HUES6 (cell line): Measurements from ENCODE around the gene VWA8.

Experiments
- H3K27ac ChIP-seq: 2 replicates; pipeline ENCODE4 v1.7.0; 2013; ENCODE audit warnings: low read depth, mild to moderate bottlenecking, low read length, inconsistent platforms
- H3K27me3 ChIP-seq: 2 replicates; pipeline ENCODE4 v1.6.1; 2013; ENCODE audit warnings: low read length; ENCODE audit not compliant: control insufficient read depth, insufficient read depth
- H3K36me3 ChIP-seq: 2 replicates; pipeline ENCODE4 v1.6.1; 2013; ENCODE audit warnings: low read length; ENCODE audit not compliant: control insufficient read depth, insufficient read depth
- H3K4me1 ChIP-seq: 2 replicates; pipeline ENCODE4 v1.6.1; 2013; ENCODE audit warnings: low read length; ENCODE audit not compliant: control insufficient read depth, insufficient read depth
- H3K4me3 ChIP-seq: 2 replicates; pipeline ENCODE4 v1.5.1; 2013; ENCODE audit warnings: low read depth, low read length
- H3K9ac ChIP-seq: one replicate; pipeline ENCODE4 v1.6.1; 2013; ENCODE audit warnings: mild to moderate bottlenecking, low read length
- H3K9me3 ChIP-seq: 2 replicates; pipeline ENCODE4 v1.6.1; 2013; ENCODE audit warnings: low read depth, low read length; ENCODE audit not compliant: control insufficient read depth, insufficient read depth

Gene VWA8

DNA sequence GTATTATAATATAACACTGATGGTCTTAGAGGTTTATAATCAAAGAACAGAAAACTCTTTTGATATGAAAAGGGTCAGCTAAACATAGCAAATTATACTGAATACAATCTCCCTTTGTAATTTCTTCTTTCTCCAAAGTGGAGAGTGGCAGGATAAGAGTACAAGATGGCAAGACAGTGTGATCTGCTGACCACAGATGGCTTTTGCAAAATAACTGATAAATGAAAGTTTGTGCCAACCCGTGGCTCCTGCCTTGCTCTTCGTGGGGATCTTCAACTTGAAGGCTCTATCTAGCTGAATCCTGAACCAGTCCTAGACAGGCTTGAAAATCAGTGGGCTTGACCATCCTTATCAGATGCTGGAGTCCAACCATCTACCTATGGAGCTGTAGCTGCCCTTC, 185.7 kb downstream of the VWA8 start:
- Histone ChIP-seq H3K9ac (no peak overlapping the region), H3K4me3 (no peak overlapping the region), H3K9me3 (no peaks in the 10 kb centered on the region), H3K27ac (no peak overlapping the region), H3K4me1 (no peaks in the 10 kb centered on the region), H3K36me3 (no peaks in the 10 kb centered on the region), H3K27me3 (no peaks in the 10 kb centered on the region)

DNA sequence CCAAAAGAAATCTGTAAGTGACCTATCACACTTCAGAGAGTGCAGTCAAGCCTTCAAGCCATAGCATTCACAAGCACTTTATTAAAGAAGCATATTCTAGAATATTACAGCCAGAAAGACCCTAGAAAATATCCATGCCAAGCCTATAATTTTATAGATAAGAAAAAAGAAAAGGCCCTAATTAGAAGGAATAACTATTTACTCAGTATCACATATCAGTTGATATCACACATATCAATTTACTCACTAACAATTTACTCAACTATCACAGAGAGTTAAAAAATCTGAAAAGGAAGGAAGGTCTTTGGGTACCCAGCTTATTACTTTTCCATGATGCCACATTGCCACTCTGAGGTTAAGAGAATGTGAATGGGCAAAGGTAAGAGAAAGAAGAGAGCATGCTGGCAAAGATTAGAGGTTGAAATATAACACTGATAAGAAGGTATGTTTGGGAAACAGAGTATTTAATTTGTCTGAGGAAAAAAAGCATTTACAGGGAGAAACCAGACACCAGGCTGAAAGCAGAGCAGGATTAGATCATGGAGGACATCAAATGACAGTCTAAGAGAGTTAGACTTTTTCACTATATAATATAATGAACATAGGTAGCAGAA, 186.2 kb downstream of the VWA8 start:
- Histone ChIP-seq H3K27me3 (no peaks in the 10 kb centered on the region), H3K9me3 (no peaks in the 10 kb centered on the region), H3K4me1 (no peaks in the 10 kb centered on the region), H3K27ac (no peak overlapping the region), H3K9ac (no peak overlapping the region), H3K36me3 (no peaks in the 10 kb centered on the region), H3K4me3 (no peak overlapping the region)

DNA sequence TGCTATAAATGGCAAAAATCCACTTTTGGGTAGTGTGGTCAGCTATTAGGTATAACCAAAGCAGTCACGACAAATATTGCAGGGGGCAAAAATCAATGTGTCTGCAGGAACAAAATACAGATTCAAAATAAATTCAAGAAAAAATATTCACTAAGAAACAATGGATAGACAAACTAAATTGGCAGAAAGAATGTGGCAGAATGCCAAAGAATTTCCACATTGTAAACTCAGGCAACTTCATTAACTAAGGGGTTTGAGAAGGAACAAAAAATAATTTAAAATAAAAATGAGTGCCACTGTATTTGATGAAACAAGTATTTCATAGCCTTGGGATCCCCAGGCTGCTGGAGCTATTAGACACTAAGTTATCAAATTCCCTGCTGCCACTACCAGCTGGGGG, 193.1 kb downstream of the VWA8 start:
- no peaks in the 10 kb centered on the region for H3K4me1 ChIP-seq
- H3K27ac ChIP-seq, result no peak overlapping the region
- H3K9ac ChIP-seq, result no peak overlapping the region
- H3K36me3 ChIP-seq, result no peaks in the 10 kb centered on the region
- no peaks in the 10 kb centered on the region for H3K9me3 ChIP-seq
- no peak overlapping the region for H3K4me3 ChIP-seq
- no peaks in the 10 kb centered on the region for H3K27me3 ChIP-seq

DNA sequence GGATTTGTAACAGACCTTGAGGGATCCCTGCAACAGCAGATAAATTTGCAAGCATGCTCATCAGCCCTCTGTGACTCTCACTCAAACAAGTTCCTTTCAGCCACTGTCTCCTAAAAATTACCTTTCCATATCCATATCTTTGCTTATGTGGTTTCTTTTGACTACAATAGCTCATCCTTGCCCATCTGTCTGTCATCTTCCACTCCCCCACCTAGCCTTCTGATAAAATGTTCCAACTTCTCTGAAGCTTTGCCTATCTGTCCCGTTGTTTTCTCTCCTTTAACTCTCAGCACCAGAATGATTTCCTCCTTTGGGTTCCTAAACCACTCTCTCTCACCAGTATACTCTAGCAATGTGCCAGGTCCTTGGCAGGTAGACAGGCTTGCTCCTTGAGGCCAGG, 194.5 kb downstream of the VWA8 start:
- H3K4me1 ChIP-seq, result no peaks in the 10 kb centered on the region
- no peak overlapping the region for H3K27ac ChIP-seq
- H3K27me3 ChIP-seq, result no peaks in the 10 kb centered on the region
- H3K9me3 ChIP-seq, result no peaks in the 10 kb centered on the region
- no peak overlapping the region for H3K4me3 ChIP-seq
- no peak overlapping the region for H3K9ac ChIP-seq
- no peaks in the 10 kb centered on the region for H3K36me3 ChIP-seq

DNA sequence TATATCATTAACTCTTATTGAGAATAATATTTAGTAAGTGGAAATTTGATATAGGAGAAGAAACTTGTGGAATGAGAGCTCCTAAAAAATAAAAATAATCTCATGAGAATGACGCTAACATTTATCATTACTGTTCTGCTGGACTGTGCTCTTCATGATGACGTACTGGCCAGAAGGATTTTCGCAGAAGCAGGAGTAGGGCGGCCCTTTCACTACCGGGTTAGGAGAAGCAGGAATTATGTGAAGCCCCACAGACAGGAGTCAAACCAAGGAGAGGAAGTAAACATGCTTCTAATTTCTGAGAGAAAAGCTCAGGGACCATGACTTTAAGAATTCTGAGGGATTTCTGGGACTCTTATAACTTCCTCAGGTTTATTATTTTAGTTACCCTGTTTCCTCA, 195.1 kb downstream of the VWA8 start:
- no peaks in the 10 kb centered on the region for H3K36me3 ChIP-seq
- H3K9me3 ChIP-seq, result no peaks in the 10 kb centered on the region
- H3K4me1 ChIP-seq, result no peaks in the 10 kb centered on the region
- H3K9ac ChIP-seq, result no peak overlapping the region
- H3K27me3 ChIP-seq, result no peaks in the 10 kb centered on the region
- no peak overlapping the region for H3K4me3 ChIP-seq
- H3K27ac ChIP-seq, result no peak overlapping the region

GRCh38 chr13:41765020-41765419, 195.9 kb downstream of the VWA8 start:
- no peaks in the 10 kb centered on the region for H3K9me3 ChIP-seq
- H3K27ac ChIP-seq, result no peak overlapping the region
- H3K36me3 ChIP-seq, result no peaks in the 10 kb centered on the region
- H3K4me3 ChIP-seq, result no peak overlapping the region
- no peaks in the 10 kb centered on the region for H3K4me1 ChIP-seq
- no peak overlapping the region for H3K9ac ChIP-seq
- no peaks in the 10 kb centered on the region for H3K27me3 ChIP-seq

GRCh38 chr13:41764558-41764957, 196.4 kb downstream of the VWA8 start:
- no peaks in the 10 kb centered on the region for H3K4me1 ChIP-seq
- H3K4me3 ChIP-seq, result no peak overlapping the region
- H3K27ac ChIP-seq, result no peak overlapping the region
- no peaks in the 10 kb centered on the region for H3K36me3 ChIP-seq
- no peaks in the 10 kb centered on the region for H3K9me3 ChIP-seq
- no peak overlapping the region for H3K9ac ChIP-seq
- no peaks in the 10 kb centered on the region for H3K27me3 ChIP-seq

GRCh38 chr13:41763782-41764181, 197.1 kb downstream of the VWA8 start:
- Histone ChIP-seq H3K36me3 (no peaks in the 10 kb centered on the region), H3K9me3 (no peaks in the 10 kb centered on the region), H3K27me3 (no peaks in the 10 kb centered on the region), H3K4me3 (no peak overlapping the region), H3K9ac (no peak overlapping the region), H3K27ac (no peak overlapping the region), H3K4me1 (no peaks in the 10 kb centered on the region)

DNA sequence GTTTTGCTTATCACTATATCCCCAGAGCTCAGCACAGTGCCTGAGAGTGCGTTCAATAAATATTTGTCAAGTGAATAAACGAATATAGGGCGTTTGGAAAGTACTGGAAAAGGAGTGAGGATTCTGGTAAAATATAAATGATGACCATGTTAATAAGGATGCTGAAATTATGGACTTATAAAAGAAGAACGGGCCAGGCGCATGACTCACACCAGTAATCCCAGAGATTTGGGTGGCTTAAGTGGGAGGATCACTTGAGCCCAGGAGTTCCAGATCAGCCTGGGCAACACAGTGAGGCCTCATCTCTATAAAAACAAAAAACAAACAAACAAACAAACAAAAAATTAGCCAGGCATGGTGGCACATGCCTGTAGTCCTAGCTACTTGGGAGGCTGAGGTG, 198.1 kb downstream of the VWA8 start:
- Histone ChIP-seq H3K9me3 (no peaks in the 10 kb centered on the region), H3K27ac (no peak overlapping the region), H3K9ac (no peak overlapping the region), H3K4me3 (no peak overlapping the region), H3K27me3 (no peaks in the 10 kb centered on the region), H3K4me1 (no peaks in the 10 kb centered on the region), H3K36me3 (peaks cover 2% of the 10 kb centered on the region; the same call in 1 of the 2 replicates)

DNA sequence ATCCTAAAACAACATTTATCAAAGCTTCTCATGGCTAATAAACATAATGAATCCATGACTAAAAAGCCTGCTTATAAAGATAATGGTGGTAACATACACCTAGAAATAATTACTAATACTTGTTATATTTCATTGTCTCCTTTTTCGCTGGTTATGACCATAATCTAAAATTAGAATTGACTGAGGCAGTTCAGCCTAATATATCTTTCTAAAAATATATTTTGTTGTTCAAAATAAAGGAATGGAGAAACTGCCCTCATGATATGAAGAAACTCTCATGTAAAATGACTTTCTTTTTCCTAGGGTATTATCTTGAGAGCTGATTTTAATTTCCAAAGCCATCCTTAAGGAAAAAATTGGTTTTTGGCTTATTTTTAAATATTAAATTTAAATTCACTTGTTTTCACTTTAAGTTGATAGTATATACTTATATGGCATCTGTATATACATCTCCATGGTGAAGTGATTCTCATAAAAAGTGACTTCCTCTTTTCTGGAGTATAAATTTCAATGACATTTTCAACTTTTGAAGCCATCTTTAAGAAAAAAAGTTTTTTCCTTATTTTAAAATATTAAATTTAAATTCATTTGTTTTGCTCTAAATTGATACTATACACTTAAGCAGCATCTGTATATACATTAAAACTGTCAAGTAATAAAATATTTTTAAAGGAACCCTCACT, 204.6 kb downstream of the VWA8 start:
- no peaks in the 10 kb centered on the region for H3K9me3 ChIP-seq
- no peaks in the 10 kb centered on the region for H3K27me3 ChIP-seq
- H3K27ac ChIP-seq, result no peak overlapping the region
- no peak overlapping the region for H3K9ac ChIP-seq
- peaks cover 2% of the 10 kb centered on the region; the same call in 1 of the 2 replicates for H3K36me3 ChIP-seq
- no peaks in the 10 kb centered on the region for H3K4me1 ChIP-seq
- H3K4me3 ChIP-seq, result no peak overlapping the region

DNA sequence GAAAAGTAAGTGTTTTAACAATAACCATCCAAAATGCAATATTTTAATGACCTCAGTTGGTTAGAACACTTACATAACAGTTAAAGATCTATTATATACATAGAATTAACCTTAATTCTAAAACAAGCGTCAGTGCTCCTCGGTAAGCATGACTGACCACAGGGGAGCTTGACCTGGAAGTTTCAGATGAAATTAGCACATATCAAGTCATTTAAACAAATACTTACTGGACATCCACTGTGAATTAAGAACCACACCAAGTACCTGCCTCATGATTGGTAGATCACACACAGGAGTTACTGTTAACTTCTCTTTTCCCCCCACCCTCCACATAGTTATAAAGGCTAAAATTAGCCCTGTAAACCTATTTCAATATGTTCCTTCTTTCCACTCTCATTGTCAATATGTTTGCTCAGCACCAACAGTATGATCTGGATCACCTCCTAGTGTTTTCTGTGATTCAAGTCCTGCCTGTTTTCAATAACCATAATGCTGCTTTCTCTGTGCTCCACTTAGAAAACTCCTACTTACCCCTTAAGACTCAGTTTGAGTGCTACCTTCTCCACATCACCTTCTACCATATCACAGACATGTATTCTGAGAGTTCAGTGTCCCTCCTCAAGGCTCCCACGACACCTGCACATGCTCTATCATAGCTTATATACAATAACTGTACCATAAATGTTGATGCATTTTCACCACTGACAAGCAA, 209.0 kb downstream of the VWA8 start:
- H3K4me1 ChIP-seq, result no peaks in the 10 kb centered on the region
- H3K27ac ChIP-seq, result no peak overlapping the region
- no peaks in the 10 kb centered on the region for H3K27me3 ChIP-seq
- H3K9me3 ChIP-seq, result no peaks in the 10 kb centered on the region; the same call in 1 of the 2 replicates
- no peaks in the 10 kb centered on the region for H3K36me3 ChIP-seq
- H3K9ac ChIP-seq, result no peak overlapping the region
- H3K4me3 ChIP-seq, result no peak overlapping the region
